ENCODE measurements around the gene RTP5.

RTP5 gene

DNA sequence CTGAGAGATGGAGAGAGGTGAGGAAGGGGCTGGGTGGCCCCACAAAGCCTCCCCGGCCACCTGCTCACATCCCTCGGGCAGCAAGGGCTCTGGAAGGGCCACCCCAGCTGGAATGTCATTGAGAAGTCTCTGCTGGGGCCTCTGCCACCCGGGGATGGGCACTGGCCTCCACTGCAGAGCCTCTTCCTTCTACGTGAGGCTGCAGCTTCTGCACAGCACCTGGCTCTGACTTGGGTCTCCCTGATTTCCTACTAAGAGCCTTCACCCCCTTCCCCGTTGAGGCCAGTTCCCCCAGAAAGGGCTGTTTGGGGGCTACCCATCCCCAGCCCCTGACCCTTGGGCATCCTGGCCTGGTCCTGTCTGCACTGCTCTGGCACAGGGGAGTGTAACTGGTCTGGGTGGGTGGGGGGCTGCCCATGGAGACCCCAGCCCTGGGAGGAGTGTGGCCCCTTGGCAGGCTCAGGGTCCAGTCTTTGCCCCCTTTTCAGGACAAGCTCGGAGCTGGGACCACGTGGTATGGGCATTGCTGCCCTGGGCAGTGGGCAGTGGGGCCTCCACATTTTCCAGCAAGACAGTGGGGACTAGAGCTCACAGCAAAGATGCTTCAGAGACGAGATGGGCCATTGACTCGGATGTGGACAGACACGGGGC, 16.4 kb upstream of the RTP5 start:
- Histone ChIP-seq H3K4me3 (ENCODE audit: insufficient read depth, low read depth, low read length) (no peak overlapping the region), H3K36me3 (ENCODE audit: control insufficient read depth, insufficient read depth, low read length) (no peaks in the 10 kb centered on the region), H3K9me3 (ENCODE audit: control insufficient read depth, low read length) (no peaks in the 10 kb centered on the region), H3K27ac (ENCODE audit: insufficient read depth, low read depth, low read length, poor library complexity, severe bottlenecking) (no peak overlapping the region), H3K4me1 (ENCODE audit: control insufficient read depth, insufficient read depth, low read length) (peaks cover 5% of the 10 kb centered on the region), H3K27me3 (ENCODE audit: control insufficient read depth, insufficient read depth, low read length, poor library complexity, severe bottlenecking) (no peaks in the 10 kb centered on the region)
- 91 to 94% methylated on average over 10 of the region's 10 CpGs for WGBS, 2 experiments

DNA sequence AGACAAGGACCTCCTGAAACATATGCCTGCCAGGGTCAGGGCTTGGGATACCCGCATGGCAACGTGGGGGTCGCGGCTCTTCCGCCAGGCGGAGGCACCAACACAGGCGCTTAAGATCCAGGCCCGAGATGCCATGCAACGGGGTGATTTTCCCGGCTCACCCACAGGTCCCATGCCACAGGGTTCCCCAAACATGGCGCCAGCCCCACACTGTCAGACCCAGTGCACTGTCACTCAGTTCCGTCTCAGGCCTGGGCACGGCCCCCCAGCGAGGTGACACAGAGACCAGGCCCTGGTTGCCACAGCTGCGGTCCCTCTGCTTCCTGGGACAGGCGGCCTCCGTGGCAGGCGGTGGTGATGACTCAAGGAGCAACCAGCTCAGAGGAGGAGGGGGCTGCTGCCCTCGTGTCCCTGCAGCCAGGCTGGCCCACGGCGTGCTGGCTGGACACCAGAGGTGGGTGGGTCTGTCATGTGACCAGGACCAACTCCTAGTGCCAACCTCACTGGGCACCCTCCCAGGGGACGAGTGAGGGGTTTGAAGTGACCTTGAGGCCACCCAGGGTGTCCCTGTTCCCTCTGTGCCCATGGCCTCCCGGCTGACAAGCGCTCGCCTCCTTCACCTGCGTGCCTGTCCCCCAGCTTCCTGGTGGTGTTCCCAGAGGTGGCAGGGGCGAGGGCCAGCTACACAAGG, 15.7 kb upstream of the RTP5 start:
- peaks cover 5% of the 10 kb centered on the region for H3K4me1 ChIP-seq (ENCODE audit: control insufficient read depth, insufficient read depth, low read length)
- WGBS, 2 experiments, result 88 to 89% methylated on average over 27 of the region's 27 CpGs
- H3K36me3 ChIP-seq (ENCODE audit: control insufficient read depth, insufficient read depth, low read length), result no peaks in the 10 kb centered on the region
- no peaks in the 10 kb centered on the region for H3K27me3 ChIP-seq (ENCODE audit: control insufficient read depth, insufficient read depth, low read length, poor library complexity, severe bottlenecking)
- no peaks in the 10 kb centered on the region for H3K9me3 ChIP-seq (ENCODE audit: control insufficient read depth, low read length)
- no peak overlapping the region for H3K27ac ChIP-seq (ENCODE audit: insufficient read depth, low read depth, low read length, poor library complexity, severe bottlenecking)
- H3K4me3 ChIP-seq (ENCODE audit: insufficient read depth, low read depth, low read length), result no peak overlapping the region

DNA sequence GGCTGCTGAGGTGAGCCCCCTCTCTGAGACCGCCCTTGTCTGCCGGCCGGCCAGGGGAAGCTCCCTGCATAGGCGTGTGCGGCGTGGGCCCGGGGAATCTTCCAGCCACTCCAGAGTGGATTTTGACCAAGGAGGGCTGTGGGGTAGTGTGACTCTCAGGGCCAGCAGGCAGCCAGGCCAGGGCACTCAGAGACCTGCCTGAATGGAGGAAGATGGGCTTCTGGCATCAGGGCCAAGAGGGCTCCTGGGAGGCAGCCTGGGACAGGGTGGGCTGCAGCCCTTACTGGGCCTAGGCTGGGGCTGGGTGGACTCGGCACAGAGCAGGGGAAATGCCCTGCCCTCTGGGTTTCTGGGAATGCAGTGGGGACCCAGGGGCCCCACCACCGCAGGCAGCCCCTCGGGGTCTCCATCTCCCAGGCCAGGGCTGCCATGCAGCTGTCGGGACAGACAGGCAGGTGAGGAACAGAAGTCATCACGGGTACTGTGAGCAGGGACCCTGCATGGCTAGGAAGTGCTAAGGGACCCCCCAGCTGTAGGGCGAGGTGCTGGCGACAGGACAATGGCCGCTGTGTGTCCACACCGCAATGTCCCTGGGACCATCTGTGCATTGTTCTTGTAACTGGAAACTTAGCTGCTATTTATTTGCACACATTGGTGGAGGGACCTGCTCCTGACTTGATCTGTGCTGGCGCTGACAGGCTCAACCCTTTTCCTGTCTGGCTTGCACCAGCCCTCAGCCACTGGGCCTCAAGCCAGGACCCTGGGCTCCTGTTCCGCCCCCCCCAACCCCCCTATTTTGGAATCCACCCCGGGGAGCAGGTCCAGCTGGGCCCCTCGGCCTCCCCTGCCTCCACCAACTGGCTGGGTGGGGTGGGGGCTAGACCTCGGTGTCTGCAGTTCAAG, 14.9 kb upstream of the RTP5 start:
- Histone ChIP-seq H3K36me3 (ENCODE audit: control insufficient read depth, insufficient read depth, low read length) (no peaks in the 10 kb centered on the region), H3K27me3 (ENCODE audit: control insufficient read depth, insufficient read depth, low read length, poor library complexity, severe bottlenecking) (no peaks in the 10 kb centered on the region), H3K27ac (ENCODE audit: insufficient read depth, low read depth, low read length, poor library complexity, severe bottlenecking) (no peak overlapping the region), H3K9me3 (ENCODE audit: control insufficient read depth, low read length) (no peaks in the 10 kb centered on the region), H3K4me3 (ENCODE audit: insufficient read depth, low read depth, low read length) (no peak overlapping the region), H3K4me1 (ENCODE audit: control insufficient read depth, insufficient read depth, low read length) (peaks cover 9% of the 10 kb centered on the region)
- WGBS, 2 experiments, result 90 to 91% methylated on average over 21 of the region's 21 CpGs

DNA sequence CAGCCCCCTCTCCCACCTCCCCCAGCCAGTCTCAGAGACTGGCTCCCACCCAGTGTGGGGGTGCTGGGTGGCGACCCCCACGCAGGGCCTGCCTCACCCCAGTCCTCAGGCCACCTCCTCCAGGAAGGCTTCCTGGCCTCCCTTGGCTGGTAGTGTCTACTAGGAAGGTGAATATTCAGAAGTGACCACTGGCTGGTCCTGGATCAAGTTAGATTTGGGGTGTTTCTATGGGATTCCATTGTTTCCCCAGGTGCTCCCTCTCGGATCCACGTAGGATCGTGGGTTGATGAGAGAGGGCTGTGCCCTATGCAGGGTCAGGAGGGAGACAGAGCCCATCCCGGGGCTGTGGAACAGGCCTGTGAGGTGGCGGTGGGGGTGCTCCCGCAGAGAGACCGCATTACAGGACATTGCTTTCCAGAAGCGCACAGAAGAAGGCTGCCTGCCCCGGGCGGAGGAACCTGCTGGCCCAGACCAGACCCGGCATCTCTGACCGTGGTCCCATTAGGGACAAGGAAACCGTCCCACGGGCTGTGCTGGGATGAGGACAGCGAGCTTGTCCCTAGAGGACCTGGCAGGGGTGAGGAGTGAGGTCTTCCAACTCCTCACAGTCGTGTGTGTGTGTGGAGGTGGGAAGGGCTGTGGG, 14.2 kb upstream of the RTP5 start:
- Histone ChIP-seq H3K27ac (ENCODE audit: insufficient read depth, low read depth, low read length, poor library complexity, severe bottlenecking) (no peak overlapping the region), H3K27me3 (ENCODE audit: control insufficient read depth, insufficient read depth, low read length, poor library complexity, severe bottlenecking) (no peaks in the 10 kb centered on the region), H3K4me3 (ENCODE audit: insufficient read depth, low read depth, low read length) (no peak overlapping the region), H3K36me3 (ENCODE audit: control insufficient read depth, insufficient read depth, low read length) (no peaks in the 10 kb centered on the region), H3K4me1 (ENCODE audit: control insufficient read depth, insufficient read depth, low read length) (peaks cover 9% of the 10 kb centered on the region), H3K9me3 (ENCODE audit: control insufficient read depth, low read length) (no peaks in the 10 kb centered on the region)
- WGBS, 2 experiments, result 94% methylated on average over 18 of the region's 18 CpGs

DNA sequence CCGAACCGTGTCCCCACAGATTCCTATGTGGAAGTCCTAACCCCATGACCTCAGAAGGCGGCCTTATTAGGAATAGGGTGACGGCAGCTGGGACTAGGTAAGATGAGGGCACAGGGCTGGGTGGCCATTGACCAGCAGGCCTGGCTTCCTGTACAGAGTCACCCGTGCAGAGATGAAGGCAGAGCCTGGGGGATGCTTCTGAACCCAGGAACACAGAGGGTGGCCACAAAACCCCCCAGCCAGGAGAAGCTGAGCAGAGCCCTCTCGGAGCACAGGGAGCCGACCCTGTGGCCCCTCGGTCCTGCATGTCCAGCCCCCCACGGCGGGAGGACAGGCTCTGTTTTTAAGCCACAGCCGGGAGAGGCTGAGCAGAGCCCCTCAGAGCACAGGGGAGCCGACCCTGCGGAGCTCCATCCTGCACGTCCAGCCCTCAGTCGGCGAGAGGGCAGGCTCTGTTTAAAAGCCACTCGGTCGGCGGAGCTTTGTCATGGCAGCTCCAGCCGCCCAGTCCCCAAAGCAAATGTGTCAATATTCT, 13.6 kb upstream of the RTP5 start:
- Histone ChIP-seq H3K27ac (ENCODE audit: insufficient read depth, low read depth, low read length, poor library complexity, severe bottlenecking) (no peak overlapping the region), H3K4me3 (ENCODE audit: insufficient read depth, low read depth, low read length) (no peak overlapping the region), H3K4me1 (ENCODE audit: control insufficient read depth, insufficient read depth, low read length) (peaks cover 9% of the 10 kb centered on the region), H3K36me3 (ENCODE audit: control insufficient read depth, insufficient read depth, low read length) (no peaks in the 10 kb centered on the region), H3K27me3 (ENCODE audit: control insufficient read depth, insufficient read depth, low read length, poor library complexity, severe bottlenecking) (no peaks in the 10 kb centered on the region), H3K9me3 (ENCODE audit: control insufficient read depth, low read length) (no peaks in the 10 kb centered on the region)
- 88 to 89% methylated on average over 20 of the region's 20 CpGs for WGBS, 2 experiments

DNA sequence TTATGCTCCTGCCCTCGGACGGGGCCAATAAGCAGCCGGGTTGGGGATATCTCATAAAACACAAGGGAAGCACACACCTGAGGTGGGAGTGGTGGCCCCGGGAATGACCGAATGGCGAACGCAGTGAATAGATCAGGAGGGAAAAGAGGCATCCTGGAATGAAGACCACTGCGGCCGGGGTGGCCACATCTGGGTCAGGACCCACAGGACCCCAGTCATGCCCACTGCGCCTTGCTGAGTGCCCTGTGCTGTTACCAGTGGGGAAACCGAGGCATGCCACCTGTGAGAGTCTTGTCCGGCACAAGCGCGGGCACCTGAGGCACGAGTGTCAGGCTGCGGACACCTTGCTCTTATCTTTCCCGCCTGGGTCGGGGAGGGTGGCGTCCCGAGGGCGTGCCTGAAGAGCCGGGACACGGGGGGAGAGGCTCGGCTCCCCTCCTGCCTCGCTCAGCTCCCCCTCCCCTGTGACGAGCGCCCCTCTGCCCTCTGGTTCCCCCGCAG, 12.4 kb upstream of the RTP5 start:
- Histone ChIP-seq H3K4me3 (ENCODE audit: insufficient read depth, low read depth, low read length) (no peak overlapping the region), H3K27me3 (ENCODE audit: control insufficient read depth, insufficient read depth, low read length, poor library complexity, severe bottlenecking) (no peaks in the 10 kb centered on the region), H3K27ac (ENCODE audit: insufficient read depth, low read depth, low read length, poor library complexity, severe bottlenecking) (no peak overlapping the region), H3K36me3 (ENCODE audit: control insufficient read depth, insufficient read depth, low read length) (no peaks in the 10 kb centered on the region), H3K4me1 (ENCODE audit: control insufficient read depth, insufficient read depth, low read length) (peaks cover 7% of the 10 kb centered on the region), H3K9me3 (ENCODE audit: control insufficient read depth, low read length) (no peaks in the 10 kb centered on the region)
- WGBS, 2 experiments, result 93 to 94% methylated on average over 28 of the region's 28 CpGs

DNA sequence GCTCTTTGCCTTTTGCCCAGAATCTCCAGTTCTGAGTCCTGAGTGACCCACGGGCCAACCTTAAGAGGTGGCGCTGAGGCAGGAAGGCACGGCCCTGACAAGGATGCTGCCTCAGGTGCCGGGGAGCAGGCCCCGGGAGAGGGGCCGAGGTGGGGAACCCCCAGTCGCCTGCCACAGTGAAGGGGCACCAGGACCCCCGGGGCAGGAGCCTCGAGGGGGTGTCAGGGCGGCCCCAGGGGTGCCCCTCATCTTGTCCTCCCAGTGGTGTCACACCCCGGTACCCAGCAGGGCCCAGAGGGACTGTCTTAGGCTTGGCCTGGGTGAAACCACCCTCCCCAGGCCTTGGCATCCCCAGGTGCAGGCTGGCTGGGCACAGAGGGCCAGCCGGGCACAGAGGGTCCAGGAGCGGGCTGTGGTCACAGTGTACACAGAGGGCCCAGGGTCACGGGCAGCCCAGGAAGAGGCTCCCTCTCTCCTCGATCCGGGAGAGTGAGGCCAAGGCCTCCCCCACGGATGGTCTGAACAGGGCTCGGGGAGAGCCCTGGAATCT, 11.9 kb upstream of the RTP5 start:
- Histone ChIP-seq H3K4me3 (ENCODE audit: insufficient read depth, low read depth, low read length) (no peak overlapping the region), H3K36me3 (ENCODE audit: control insufficient read depth, insufficient read depth, low read length) (no peaks in the 10 kb centered on the region), H3K27me3 (ENCODE audit: control insufficient read depth, insufficient read depth, low read length, poor library complexity, severe bottlenecking) (no peaks in the 10 kb centered on the region), H3K9me3 (ENCODE audit: control insufficient read depth, low read length) (no peaks in the 10 kb centered on the region), H3K4me1 (ENCODE audit: control insufficient read depth, insufficient read depth, low read length) (peaks cover 4% of the 10 kb centered on the region), H3K27ac (ENCODE audit: insufficient read depth, low read depth, low read length, poor library complexity, severe bottlenecking) (no peak overlapping the region)
- 93 to 94% methylated on average over 18 of the region's 18 CpGs for WGBS, 2 experiments

DNA sequence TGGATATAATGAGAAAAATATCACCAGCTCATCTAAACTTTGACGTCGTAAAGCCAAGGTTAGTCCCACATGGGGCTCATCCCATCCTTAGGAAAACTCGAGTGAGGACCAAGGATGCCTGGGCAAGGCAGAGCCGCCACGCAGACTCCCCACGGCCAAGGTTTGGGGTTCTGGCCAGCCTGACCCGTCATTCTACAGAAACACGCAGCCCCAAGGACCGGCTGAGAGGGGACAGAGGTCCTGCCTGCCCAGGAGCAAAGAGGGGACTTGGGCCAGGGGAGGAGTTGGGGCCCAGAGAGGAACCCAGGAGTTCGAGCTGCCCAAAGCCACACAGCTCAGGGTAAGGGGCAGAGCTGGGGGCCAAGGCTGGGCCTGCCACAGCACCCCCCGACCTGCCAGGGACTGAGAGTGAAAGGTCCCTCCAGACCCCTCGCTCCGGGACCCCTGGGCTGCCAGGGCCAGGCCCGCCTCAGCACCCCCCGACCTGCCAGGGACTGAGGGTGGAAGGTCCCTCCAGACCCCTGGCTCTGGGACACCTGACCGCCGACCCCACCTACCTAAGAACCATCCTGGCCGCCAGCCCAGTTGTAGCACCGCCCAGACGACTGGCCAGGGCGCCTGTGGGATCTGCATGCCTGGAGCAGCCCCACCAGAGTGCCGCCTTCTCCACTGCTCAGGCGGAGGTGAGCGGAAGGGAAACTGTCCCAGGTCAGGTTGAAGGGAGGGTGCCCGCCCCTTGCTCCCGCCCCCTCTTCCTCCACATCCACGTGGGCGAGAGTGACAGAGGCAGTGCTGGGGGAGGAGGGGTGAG, 11.1 kb upstream of the RTP5 start, which contains the start of gene PDCD1:
TSS of gene PDCD1 (minus strand) at position 689 of the 811 bp plus-strand sequence. CDS start at position 633, 56 bp downstream.
- no peaks in the 10 kb centered on the region for H3K27me3 ChIP-seq (ENCODE audit: control insufficient read depth, insufficient read depth, low read length, poor library complexity, severe bottlenecking)
- no peaks in the 10 kb centered on the region for H3K9me3 ChIP-seq (ENCODE audit: control insufficient read depth, low read length)
- no peak within 1 kb of the TSS for H3K27ac ChIP-seq (ENCODE audit: insufficient read depth, low read depth, low read length, poor library complexity, severe bottlenecking)
- H3K4me1 ChIP-seq (ENCODE audit: control insufficient read depth, insufficient read depth, low read length), result peaks cover 4% of the 10 kb centered on the region
- 77 to 78% methylated on average over 26 to 27 of the region's 28 CpGs for WGBS, 2 experiments
- H3K36me3 ChIP-seq (ENCODE audit: control insufficient read depth, insufficient read depth, low read length), result no peaks in the 10 kb centered on the region
- no peak within 1 kb of the TSS for H3K4me3 ChIP-seq (ENCODE audit: insufficient read depth, low read depth, low read length)

DNA sequence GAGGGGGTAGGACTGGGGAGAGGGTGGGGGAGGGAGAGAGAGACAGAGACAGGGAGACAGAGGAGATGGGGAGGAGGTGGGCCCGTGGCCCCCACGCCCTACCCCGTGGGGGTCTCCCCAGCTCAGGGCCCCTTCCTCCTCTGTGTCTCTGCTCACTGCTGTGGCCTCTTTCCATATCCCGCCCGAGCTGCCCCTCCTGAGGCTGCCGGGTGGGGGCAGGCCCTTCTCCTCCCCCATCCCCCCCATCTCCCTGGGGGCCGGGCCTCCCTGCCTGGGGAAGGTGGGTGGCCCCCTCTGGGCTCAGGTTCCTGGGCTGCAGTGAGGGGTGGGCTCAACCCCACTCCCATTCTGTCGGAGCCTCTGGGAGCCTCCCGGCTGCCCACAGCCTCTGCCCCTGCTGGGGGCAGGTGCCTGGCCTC, 10.5 kb upstream of the RTP5 start:
- Histone ChIP-seq H3K4me3 (ENCODE audit: insufficient read depth, low read depth, low read length) (no peak overlapping the region), H3K27me3 (ENCODE audit: control insufficient read depth, insufficient read depth, low read length, poor library complexity, severe bottlenecking) (no peaks in the 10 kb centered on the region), H3K27ac (ENCODE audit: insufficient read depth, low read depth, low read length, poor library complexity, severe bottlenecking) (no peak overlapping the region), H3K9me3 (ENCODE audit: control insufficient read depth, low read length) (no peaks in the 10 kb centered on the region), H3K36me3 (ENCODE audit: control insufficient read depth, insufficient read depth, low read length) (no peaks in the 10 kb centered on the region), H3K4me1 (ENCODE audit: control insufficient read depth, insufficient read depth, low read length) (peaks cover 4% of the 10 kb centered on the region)
- 60 to 61% methylated on average over 9 of the region's 9 CpGs for WGBS, 2 experiments
